Breast epithelium (tissue), 3 donors: ENCODE data around the gene OR2F2.

Source experiments
- CTCF ChIP-seq, 3 donors: fragments of 450-650 bp; IDR thresholded peaks; one replicate each; pipeline ENCODE4 v1.5.1; 2016 to 2017; ENCODE audit warnings: antibody characterized with exemption in 3 of 3, mild to moderate bottlenecking in 3 of 3, moderate library complexity in 3 of 3
- POLR2A ChIP-seq: fragments of 450-650 bp; IDR thresholded peaks from one replicate; pipeline ENCODE4 v1.6.1; 2016; ENCODE audit warnings: antibody characterized with exemption, mild to moderate bottlenecking, moderate library complexity
- POLR2AphosphoS5 ChIP-seq, 3 donors: sonication (generic); formaldehyde crosslinking; IDR thresholded peaks; one replicate each; pipeline ENCODE4 v1.6.1; 2017; ENCODE audit warnings: antibody characterized with exemption in 3 of 3

- no peak for TF ChIP-seq CTCF (IDR thresholded peaks at IDR 0.05)
- no peak for TF ChIP-seq POLR2A
- no peak for TF ChIP-seq POLR2AphosphoS5 (IDR thresholded peaks at IDR 0.05)
These were observed 19.9 kb upstream of the OR2F2 start for GRCh38 chr7:143914938-143915652.
